K562 (cell line): Measurements from ENCODE around the gene TRAPPC5. TPM values are rescaled to one million over a fixed set of nuclear protein-coding genes. Genes with fewer than 3 reads are reported as not detected.
A peak's percentile ranks its signal among the peaks of the same experiment; 100 is the strongest.

Experiments used
- EP400 ChIP-seq: fragments of 450-650 bp; IDR thresholded peaks from 2 replicates; pipeline ENCODE4 v1.6.1; 2017; ENCODE audit warnings: antibody characterized with exemption, mild to moderate bottlenecking, moderate library complexity
- ILK ChIP-seq: fragments of 450-650 bp; IDR thresholded peaks from 2 replicates; pipeline ENCODE4 v1.6.1; 2016; ENCODE audit warnings: missing genetic modification characterization, low read depth, mild to moderate bottlenecking, missing compliant biosample characterization, moderate library complexity, borderline replicate concordance
- KLF13 ChIP-seq: fragments of 450-650 bp; IDR thresholded peaks from 2 replicates; pipeline ENCODE4 v1.6.1; 2016; ENCODE audit warnings: missing genetic modification characterization, low read depth, mild to moderate bottlenecking, missing compliant biosample characterization, moderate library complexity, borderline replicate concordance
- MTA1 ChIP-seq: fragments of 450-650 bp; IDR thresholded peaks from 2 replicates; pipeline ENCODE4 v1.6.1; 2017; ENCODE audit warnings: borderline replicate concordance
- OTX1 ChIP-seq: fragments of 450-650 bp; formaldehyde crosslinking; IDR thresholded peaks from 2 replicates; pipeline ENCODE4 v1.4.0; 2022; ENCODE audit warnings: mild to moderate bottlenecking
- TBL1XR1 ChIP-seq, 2 experiments: IDR thresholded peaks; 2 replicates each; pipeline ENCODE4 v1.6.1; 2012; ENCODE audit warnings: improper control_type of control experiment in 2 of 2, low read length in 2 of 2, mild to moderate bottlenecking in 1 of 2
- TCF3 ChIP-seq: sonication (generic); formaldehyde crosslinking; IDR thresholded peaks from 2 replicates; pipeline ENCODE4 v1.4.0; 2020; ENCODE audit warnings: mild to moderate bottlenecking, missing genetic modification reagents
- XRCC5 ChIP-seq: fragments of 200-400 bp; formaldehyde crosslinking; IDR thresholded peaks from 2 replicates; pipeline ENCODE4 v1.6.1; 2017; ENCODE audit warnings: low read depth, mild to moderate bottlenecking, low read length
- ZNF140 ChIP-seq: fragments of 250-450 bp; sonication (Bioruptor Pico); IDR thresholded peaks from 2 replicates; pipeline ENCODE4 v1.8.0; 2021; ENCODE audit warnings: moderate library complexity, mild to moderate bottlenecking, inconsistent platforms
- ZNF444 ChIP-seq: fragments of 250-450 bp; sonication (Bioruptor Pico); IDR thresholded peaks from 2 replicates; pipeline ENCODE4 v1.4.0; 2020; ENCODE audit warnings: mild to moderate bottlenecking, moderate library complexity
- ZNF707 ChIP-seq: fragments of 250-450 bp; sonication (Bioruptor Pico); conservative IDR thresholded peaks from 2 replicates; pipeline ENCODE4 v1.8.0; 2022; ENCODE audit warnings: inconsistent platforms, mild to moderate bottlenecking, moderate library complexity
- polyA plus RNA-seq, 8 experiments: library from polyadenylated mRNA; depleted of rRNA in 4 of 8; stranded (reverse) in 5 of 8; unstranded in 3 of 8; fragments of >200 nt; fragmentation: Nextera tagmentation in 2 of 8; fragmentation: Illumina TruSeq in 1 of 8; extraction: Ambion mirVana in 2 of 8; extraction: Trizol in 1 of 8; gene quantifications; 2 replicates each; pipeline versions ENCODE4 v1.2.1 to v1.2.3, GENCODE V29; 2011 to 2014; ENCODE audit warnings: inconsistent platforms in 1 of 8, missing spikeins in 1 of 8
- total RNA-seq, 7 experiments: library from RNA; depleted of rRNA in 6 of 7; stranded (reverse); fragments of >200 nt in 6 of 7; fragmentation: Illumina TruSeq in 2 of 7; extraction: Trizol in 2 of 7; gene quantifications; 2 replicates each; pipeline versions ENCODE4 v1.2.1 to v1.2.3, GENCODE V29; 2011 to 2021; ENCODE audit warnings: low replicate concordance in 1 of 7
- TF ChIP-seq, protein P1 (sequence below): fragments of 450-650 bp; IDR thresholded peaks from 2 replicates; pipeline ENCODE4 v1.6.1; 2016; ENCODE audit warnings: mild to moderate bottlenecking, moderate library complexity
- TF ChIP-seq, protein P2 (sequence below): fragments of 450-650 bp; IDR thresholded peaks from 2 replicates; pipeline ENCODE4 v1.6.1; 2018; ENCODE audit warnings: mild to moderate bottlenecking, low read depth; ENCODE audit not compliant: partially characterized antibody
- TF ChIP-seq, protein P3 (sequence below): fragments of 450-650 bp; IDR thresholded peaks from 2 replicates; pipeline ENCODE4 v1.6.1; 2016

The TRAPPC5 gene
- total and polyA plus RNA-seq, 9 of the 15 experiments (the other 6 are each of a cell fraction or from before 2014, with no cell fraction given) = 2.0 to 76.9 (median 29.3) TPM

DNA sequence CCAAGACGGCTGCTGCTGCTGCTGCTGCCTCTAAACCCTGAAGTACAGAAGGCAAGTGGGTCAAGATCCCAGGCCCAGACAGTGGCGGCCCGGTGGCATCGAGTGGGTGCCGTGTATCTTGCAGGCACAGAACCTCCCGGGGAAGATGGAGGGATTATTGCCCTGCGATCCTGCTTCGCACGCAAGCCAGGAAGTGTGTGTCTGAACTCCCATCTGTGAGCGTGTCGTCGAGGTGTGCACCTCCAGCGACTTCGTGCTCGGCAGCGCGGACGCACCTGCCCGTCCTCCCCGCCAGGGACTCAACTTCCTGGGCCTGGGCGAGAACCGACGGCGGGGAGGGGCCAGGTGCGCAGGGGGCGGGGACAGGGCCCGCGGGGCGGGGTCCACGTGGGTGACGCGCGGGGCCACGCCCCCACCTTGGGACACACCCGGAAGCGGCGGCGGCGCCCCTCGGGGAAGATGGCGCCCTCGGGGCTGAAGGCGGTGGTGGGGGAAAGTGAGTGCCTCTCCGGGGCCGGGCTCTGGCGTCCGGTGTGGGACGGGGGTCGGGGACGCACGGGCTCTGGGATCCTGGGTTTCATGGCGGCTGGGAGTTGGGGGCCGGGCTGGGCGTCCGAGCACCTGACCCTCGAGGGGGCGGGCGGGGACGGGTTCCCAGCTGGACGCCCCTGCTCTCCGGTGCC, 43.8 kb upstream of the TRAPPC5 start, which contains the start of gene STXBP2 (continued):
- TF ChIP-seq, protein P1, sequence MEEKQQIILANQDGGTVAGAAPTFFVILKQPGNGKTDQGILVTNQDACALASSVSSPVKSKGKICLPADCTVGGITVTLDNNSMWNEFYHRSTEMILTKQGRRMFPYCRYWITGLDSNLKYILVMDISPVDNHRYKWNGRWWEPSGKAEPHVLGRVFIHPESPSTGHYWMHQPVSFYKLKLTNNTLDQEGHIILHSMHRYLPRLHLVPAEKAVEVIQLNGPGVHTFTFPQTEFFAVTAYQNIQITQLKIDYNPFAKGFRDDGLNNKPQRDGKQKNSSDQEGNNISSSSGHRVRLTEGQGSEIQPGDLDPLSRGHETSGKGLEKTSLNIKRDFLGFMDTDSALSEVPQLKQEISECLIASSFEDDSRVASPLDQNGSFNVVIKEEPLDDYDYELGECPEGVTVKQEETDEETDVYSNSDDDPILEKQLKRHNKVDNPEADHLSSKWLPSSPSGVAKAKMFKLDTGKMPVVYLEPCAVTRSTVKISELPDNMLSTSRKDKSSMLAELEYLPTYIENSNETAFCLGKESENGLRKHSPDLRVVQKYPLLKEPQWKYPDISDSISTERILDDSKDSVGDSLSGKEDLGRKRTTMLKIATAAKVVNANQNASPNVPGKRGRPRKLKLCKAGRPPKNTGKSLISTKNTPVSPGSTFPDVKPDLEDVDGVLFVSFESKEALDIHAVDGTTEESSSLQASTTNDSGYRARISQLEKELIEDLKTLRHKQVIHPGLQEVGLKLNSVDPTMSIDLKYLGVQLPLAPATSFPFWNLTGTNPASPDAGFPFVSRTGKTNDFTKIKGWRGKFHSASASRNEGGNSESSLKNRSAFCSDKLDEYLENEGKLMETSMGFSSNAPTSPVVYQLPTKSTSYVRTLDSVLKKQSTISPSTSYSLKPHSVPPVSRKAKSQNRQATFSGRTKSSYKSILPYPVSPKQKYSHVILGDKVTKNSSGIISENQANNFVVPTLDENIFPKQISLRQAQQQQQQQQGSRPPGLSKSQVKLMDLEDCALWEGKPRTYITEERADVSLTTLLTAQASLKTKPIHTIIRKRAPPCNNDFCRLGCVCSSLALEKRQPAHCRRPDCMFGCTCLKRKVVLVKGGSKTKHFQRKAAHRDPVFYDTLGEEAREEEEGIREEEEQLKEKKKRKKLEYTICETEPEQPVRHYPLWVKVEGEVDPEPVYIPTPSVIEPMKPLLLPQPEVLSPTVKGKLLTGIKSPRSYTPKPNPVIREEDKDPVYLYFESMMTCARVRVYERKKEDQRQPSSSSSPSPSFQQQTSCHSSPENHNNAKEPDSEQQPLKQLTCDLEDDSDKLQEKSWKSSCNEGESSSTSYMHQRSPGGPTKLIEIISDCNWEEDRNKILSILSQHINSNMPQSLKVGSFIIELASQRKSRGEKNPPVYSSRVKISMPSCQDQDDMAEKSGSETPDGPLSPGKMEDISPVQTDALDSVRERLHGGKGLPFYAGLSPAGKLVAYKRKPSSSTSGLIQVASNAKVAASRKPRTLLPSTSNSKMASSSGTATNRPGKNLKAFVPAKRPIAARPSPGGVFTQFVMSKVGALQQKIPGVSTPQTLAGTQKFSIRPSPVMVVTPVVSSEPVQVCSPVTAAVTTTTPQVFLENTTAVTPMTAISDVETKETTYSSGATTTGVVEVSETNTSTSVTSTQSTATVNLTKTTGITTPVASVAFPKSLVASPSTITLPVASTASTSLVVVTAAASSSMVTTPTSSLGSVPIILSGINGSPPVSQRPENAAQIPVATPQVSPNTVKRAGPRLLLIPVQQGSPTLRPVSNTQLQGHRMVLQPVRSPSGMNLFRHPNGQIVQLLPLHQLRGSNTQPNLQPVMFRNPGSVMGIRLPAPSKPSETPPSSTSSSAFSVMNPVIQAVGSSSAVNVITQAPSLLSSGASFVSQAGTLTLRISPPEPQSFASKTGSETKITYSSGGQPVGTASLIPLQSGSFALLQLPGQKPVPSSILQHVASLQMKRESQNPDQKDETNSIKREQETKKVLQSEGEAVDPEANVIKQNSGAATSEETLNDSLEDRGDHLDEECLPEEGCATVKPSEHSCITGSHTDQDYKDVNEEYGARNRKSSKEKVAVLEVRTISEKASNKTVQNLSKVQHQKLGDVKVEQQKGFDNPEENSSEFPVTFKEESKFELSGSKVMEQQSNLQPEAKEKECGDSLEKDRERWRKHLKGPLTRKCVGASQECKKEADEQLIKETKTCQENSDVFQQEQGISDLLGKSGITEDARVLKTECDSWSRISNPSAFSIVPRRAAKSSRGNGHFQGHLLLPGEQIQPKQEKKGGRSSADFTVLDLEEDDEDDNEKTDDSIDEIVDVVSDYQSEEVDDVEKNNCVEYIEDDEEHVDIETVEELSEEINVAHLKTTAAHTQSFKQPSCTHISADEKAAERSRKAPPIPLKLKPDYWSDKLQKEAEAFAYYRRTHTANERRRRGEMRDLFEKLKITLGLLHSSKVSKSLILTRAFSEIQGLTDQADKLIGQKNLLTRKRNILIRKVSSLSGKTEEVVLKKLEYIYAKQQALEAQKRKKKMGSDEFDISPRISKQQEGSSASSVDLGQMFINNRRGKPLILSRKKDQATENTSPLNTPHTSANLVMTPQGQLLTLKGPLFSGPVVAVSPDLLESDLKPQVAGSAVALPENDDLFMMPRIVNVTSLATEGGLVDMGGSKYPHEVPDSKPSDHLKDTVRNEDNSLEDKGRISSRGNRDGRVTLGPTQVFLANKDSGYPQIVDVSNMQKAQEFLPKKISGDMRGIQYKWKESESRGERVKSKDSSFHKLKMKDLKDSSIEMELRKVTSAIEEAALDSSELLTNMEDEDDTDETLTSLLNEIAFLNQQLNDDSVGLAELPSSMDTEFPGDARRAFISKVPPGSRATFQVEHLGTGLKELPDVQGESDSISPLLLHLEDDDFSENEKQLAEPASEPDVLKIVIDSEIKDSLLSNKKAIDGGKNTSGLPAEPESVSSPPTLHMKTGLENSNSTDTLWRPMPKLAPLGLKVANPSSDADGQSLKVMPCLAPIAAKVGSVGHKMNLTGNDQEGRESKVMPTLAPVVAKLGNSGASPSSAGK = peak; percentile 98
- TF ChIP-seq TCF3 (CRISPR knock-in tag) (peak; percentile 24; the same call in 1 of the 2 replicates), MTA1 (no peak), ZNF140 (CRISPR knock-in tag) (no peak), KLF13 (tag) (no peak; the same call in 1 of the 2 replicates), ZNF444 (no peak), OTX1 (no peak), ZNF707 (CRISPR knock-in tag) (no peak), TBL1XR1 (IDR thresholded peaks at IDR 0.05; ENCODE audit: low read length in 2 of 2) (no peak), EP400 (no peak), ILK (tag) (no peak), XRCC5 (no peak)
- TF ChIP-seq, protein P2, sequence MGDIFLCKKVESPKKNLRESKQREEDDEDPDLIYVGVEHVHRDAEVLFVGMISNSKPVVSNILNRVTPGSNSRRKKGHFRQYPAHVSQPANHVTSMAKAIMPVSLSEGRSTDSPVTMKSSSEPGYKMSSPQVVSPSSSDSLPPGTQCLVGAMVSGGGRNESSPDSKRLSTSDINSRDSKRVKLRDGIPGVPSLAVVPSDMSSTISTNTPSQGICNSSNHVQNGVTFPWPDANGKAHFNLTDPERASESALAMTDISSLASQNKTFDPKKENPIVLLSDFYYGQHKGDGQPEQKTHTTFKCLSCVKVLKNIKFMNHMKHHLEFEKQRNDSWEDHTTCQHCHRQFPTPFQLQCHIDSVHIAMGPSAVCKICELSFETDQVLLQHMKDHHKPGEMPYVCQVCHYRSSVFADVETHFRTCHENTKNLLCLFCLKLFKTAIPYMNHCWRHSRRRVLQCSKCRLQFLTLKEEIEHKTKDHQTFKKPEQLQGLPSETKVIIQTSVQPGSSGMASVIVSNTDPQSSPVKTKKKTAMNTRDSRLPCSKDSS = no peak
- TF ChIP-seq, protein P3, sequence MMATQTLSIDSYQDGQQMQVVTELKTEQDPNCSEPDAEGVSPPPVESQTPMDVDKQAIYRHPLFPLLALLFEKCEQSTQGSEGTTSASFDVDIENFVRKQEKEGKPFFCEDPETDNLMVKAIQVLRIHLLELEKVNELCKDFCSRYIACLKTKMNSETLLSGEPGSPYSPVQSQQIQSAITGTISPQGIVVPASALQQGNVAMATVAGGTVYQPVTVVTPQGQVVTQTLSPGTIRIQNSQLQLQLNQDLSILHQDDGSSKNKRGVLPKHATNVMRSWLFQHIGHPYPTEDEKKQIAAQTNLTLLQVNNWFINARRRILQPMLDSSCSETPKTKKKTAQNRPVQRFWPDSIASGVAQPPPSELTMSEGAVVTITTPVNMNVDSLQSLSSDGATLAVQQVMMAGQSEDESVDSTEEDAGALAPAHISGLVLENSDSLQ = no peak
